Gastrocnemius medialis (tissue), 4 donors: ENCODE measurements around the gene MEGF6. TPM values are rescaled to one million over a fixed set of nuclear protein-coding genes. Genes with fewer than 3 reads are reported as not detected.
A peak's percentile ranks its signal among the peaks of the same experiment; 100 is the strongest.

Source experiments
- ATAC-seq, 2 donors: fragments of 150-250 bp; one replicate each; pipeline ENCODE4 v1.9.1; 2016
- DNase-seq, 2 donors: peaks; one replicate each; pipeline ENCODE4 v3.0.0-alpha.2; 2019
- H3K27ac ChIP-seq, 4 donors: fragments of 200-600 bp; sonication (generic); 1 replicate in 1 of 4; 2 replicates in 3 of 4; pipeline ENCODE4 v1.5.1; 2016 to 2018; ENCODE audit warnings: mild to moderate bottlenecking in 2 of 4, moderate library complexity in 1 of 4
- H3K27me3 ChIP-seq, 3 donors: fragments of 200-600 bp; sonication (generic) in 2 of 3; 1 replicate in 1 of 3; 2 replicates in 2 of 3; pipeline versions ENCODE4 v1.5.1 to v1.6.0; 2016 to 2019; ENCODE audit warnings: mild to moderate bottlenecking in 1 of 3, moderate library complexity in 1 of 3
- H3K36me3 ChIP-seq, 2 donors: fragments of 200-600 bp; sonication (generic) in 1 of 2; one replicate each; pipeline ENCODE4 v1.5.1; 2017 to 2018
- H3K4me1 ChIP-seq, 2 donors: fragments of 200-600 bp; sonication (generic) in 1 of 2; one replicate each; pipeline ENCODE4 v1.5.1; 2016 to 2017; ENCODE audit warnings: mild to moderate bottlenecking in 2 of 2
- H3K4me3 ChIP-seq, 4 donors: fragments of 200-600 bp; sonication (generic) in 3 of 4; 1 replicate in 1 of 4; 2 replicates in 3 of 4; pipeline ENCODE4 v1.5.1; 2016 to 2019; ENCODE audit warnings: mild to moderate bottlenecking in 2 of 4
- H3K9me3 ChIP-seq, 3 donors: fragments of 200-600 bp; sonication (generic) in 2 of 3; 1 replicate in 1 of 3; 2 replicates in 2 of 3; pipeline ENCODE4 v1.5.1; 2016 to 2019
- POLR2A ChIP-seq, 2 donors: fragments of 450-650 bp; IDR thresholded peaks; one replicate each; pipeline ENCODE4 v1.6.1; 2017; ENCODE audit warnings: antibody characterized with exemption in 2 of 2, mild to moderate bottlenecking in 2 of 2, moderate library complexity in 2 of 2
- in situ Hi-C, 4 donors: fragments of 200-750 bp; cut with MboI; loops; one replicate each; pipeline versions ENCODE4 v1.15.0 to v1.8.0; 2017; ENCODE audit warnings: low sequenced_read_pairs in 4 of 4
- intact Hi-C: fragments of 100-400 bp; cut with DNase I; formaldehyde crosslinking; loops from one replicate; pipeline ENCODE4 v1.15.1; 2023; ENCODE audit warnings: low total_unique reads
- total RNA-seq, 4 donors: library from RNA; depleted of rRNA; stranded (reverse); fragments of >200 nt; gene quantifications; one replicate each; pipeline versions ENCODE4 v1.1.0 to v1.2.3, GENCODE V29; 2016
- TF ChIP-seq, protein P1 (sequence below), 5 experiments: fragments of 450-650 bp in 3 of 5; fragments of 200-600 bp in 2 of 5; sonication (generic) in 2 of 5; IDR thresholded peaks in 4 of 5; conservative IDR thresholded peaks in 1 of 5; 1 replicate in 4 of 5; 2 replicates in 1 of 5; pipeline ENCODE4 v1.5.1; 2016 to 2019; ENCODE audit warnings: antibody characterized with exemption in 5 of 5, mild to moderate bottlenecking in 3 of 5, moderate library complexity in 3 of 5

Gene MEGF6
- total RNA-seq, 4 donors from 2014 or later = 1.9 to 5.7 (median 4.9) TPM

DNA sequence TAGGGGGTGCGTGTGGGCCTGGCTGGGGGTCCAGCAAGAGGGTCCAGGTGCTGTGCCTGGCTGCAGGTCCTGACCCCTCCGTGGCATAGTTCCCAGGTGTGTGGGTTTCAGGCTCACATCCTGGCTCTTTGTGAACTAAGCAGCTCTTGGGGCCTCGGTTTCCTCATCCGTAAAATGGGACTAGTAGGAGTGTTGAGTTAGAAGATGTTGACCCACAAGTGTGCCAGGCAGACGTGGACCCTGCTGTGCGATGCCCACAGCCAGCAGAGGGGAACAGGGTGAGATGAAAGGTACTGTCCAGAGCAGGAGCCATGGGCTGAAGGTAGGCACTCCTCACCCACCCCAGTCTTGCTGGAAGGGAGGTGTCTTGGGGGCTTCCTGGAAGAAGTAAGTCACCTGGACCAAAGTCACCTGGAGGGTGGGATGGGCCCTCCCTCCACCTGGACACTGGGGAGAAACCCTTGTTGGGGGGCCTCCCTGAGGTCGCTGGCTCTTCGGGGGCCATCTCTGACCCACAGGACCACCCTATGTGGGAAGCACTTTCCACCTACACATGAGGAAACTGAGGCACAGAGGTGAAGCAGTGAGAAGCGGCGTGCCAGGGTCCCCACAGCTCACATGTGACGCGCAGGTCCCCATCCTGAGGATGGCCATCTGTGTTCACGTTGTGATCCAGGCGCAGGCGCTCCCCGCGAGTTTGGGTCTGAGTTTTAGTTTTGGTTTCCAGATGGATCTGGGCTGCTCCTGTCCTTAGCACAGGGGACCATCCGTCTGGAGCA lies 155.4 kb downstream of the MEGF6 start:
- intact Hi-C loops (no loop called here), in situ Hi-C loops (no loop called here)
- H3K9me3 ChIP-seq = no peaks in the 10 kb centered on the region
- H3K27me3 ChIP-seq = peaks cover 0 to 7% (median 2%) of the 10 kb centered on the region in 3 donors
- ATAC-seq = no peak
- H3K36me3 ChIP-seq = no peaks in the 10 kb centered on the region
- peak overlapping the region in 1 of 4 donors; percentile 52 for H3K27ac ChIP-seq
- TF ChIP-seq, protein P1, sequence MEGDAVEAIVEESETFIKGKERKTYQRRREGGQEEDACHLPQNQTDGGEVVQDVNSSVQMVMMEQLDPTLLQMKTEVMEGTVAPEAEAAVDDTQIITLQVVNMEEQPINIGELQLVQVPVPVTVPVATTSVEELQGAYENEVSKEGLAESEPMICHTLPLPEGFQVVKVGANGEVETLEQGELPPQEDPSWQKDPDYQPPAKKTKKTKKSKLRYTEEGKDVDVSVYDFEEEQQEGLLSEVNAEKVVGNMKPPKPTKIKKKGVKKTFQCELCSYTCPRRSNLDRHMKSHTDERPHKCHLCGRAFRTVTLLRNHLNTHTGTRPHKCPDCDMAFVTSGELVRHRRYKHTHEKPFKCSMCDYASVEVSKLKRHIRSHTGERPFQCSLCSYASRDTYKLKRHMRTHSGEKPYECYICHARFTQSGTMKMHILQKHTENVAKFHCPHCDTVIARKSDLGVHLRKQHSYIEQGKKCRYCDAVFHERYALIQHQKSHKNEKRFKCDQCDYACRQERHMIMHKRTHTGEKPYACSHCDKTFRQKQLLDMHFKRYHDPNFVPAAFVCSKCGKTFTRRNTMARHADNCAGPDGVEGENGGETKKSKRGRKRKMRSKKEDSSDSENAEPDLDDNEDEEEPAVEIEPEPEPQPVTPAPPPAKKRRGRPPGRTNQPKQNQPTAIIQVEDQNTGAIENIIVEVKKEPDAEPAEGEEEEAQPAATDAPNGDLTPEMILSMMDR (IDR thresholded peaks at IDR 0.05 in 4 of 5, conservative IDR thresholded peaks at IDR 0.05 in 1 of 5) = no peak
- TF ChIP-seq POLR2A (IDR thresholded peaks at IDR 0.05) = no peak
- no peak overlapping the region for H3K4me3 ChIP-seq
- H3K4me1 ChIP-seq = peaks cover 35 to 40% of the 10 kb centered on the region in 2 donors
- no peak for DNase-seq

DNA sequence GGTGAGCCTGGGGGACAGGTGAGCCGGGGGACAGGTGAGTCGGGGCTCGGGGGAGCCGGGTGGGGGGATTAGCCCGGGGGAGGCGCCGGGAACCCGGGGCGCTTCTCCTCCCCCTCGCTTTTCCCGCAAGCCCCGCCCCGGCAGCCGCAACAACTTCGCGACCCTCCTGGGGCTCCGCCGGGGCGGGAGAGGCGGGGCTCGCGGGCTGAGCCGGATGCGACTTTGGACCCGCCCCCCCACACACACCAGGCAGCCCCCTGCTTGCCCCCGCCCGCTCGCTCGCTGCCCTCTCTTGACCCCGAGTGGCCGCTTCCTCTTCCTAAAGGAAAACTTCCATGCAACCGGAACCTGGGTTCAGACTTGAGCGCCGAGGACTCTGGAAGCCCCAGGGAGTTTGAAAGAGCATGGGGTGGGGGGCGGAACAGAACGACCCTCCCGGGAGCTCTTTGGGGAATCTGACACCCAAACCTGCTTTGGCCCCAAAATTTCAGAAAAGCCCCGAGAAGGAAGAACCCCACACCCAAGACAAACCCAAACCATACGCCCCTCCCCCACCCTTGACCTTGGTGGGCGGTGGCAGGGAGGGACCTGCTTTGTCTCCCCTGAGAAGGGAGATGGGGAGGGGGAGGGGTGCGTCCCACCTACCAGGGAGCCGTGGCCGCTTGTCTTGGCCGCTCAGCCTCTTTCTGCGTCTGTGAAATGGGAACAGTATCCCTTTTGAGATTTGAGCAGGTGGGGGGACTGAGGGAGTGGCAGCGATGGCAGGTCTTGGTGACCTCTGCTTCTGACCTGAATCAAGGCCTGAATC lies 156.3 kb downstream of the MEGF6 start:
- TF ChIP-seq, protein P1 (IDR thresholded peaks at IDR 0.05 in 4 of 5, conservative IDR thresholded peaks at IDR 0.05 in 1 of 5) = no peak
- TF ChIP-seq POLR2A (IDR thresholded peaks at IDR 0.05) = no peak
- in situ Hi-C loops = no loop called here
- intact Hi-C loops = loop anchor here (1.0 kb wide), 1 partner anchor 169 kb away; no protein-coding TSS in a partner anchor
- Histone ChIP-seq H3K4me3 (peak overlapping the region; percentile 55 to 72 (median 59)), H3K27me3 (peaks cover 0 to 7% (median 2%) of the 10 kb centered on the region in 3 donors), H3K4me1 (peaks cover 26 to 34% of the 10 kb centered on the region in 2 donors), H3K36me3 (no peaks in the 10 kb centered on the region), H3K9me3 (no peaks in the 10 kb centered on the region), H3K27ac (peak overlapping the region in 3 of 4 donors; percentile 29 to 52 (median 39))
- no peak for DNase-seq
- ATAC-seq = no peak

DNA sequence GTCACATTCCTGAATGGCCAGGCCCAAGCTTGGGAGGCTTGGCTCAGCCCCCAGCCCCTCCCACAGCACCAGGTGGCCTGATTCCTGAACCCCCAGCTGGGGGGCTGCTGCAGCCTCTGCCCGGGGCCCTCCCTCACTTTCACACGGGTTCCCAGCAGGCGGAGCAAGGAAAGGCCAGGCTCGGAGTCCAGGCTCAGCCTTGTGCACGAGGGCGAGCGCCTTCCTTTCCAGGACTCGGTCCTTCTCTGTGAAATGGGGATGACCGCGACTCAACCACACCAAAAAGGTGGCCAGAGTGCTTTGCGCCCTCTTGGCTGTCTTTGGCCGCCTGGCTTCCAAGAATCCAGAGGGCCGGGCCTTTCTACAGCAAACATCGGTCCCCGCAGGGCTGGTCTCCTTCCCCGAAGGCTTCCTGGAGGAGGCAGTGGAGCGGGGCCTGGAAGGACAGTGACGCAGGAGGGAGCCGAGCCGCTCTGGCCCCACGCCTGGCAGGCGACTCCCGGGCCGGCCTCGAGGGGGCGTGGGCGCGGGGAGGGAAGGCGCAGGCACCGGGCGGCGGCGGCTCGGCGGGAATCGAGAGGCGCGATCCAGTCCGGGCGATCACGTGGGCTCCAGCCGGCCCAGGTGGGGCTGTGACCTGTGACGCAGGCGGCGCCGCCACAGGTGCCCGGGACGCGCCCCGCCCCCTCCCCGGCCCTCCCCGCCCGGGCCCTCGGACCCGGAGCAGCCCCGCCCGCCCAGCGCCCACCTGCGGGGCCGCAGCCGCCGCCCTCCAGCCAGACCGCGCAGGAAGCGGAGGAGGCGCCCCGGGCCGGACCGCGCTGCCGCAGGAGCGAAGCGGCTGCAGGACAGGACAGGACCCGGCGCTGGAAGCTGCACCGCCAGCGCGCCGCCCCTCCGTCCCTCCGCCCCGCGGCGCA lies 157.2 kb downstream of the MEGF6 start, which contains the start of gene ARHGEF16:
Gene ARHGEF16 (plus strand): TSS at position 775 of the 920 bp plus-strand sequence. CDS start 8,420 bp downstream, outside the sequence.
- Histone ChIP-seq H3K27ac (peak within 1 kb of the TSS in 3 of 4 donors; percentile 29 to 52 (median 39)), H3K36me3 (no peaks in the 10 kb centered on the region), H3K27me3 (peaks cover 0 to 7% (median 2%) of the 10 kb centered on the region in 3 donors), H3K9me3 (no peaks in the 10 kb centered on the region), H3K4me3 (peak within 1 kb of the TSS; percentile 55 to 72 (median 59)), H3K4me1 (peaks cover 19 to 25% of the 10 kb centered on the region in 2 donors)
- ATAC-seq (peak; percentile 7 to 40), DNase-seq (peak; percentile 25 to 60)
- no peak for TF ChIP-seq POLR2A (IDR thresholded peaks at IDR 0.05)
- TF ChIP-seq, protein P1 (IDR thresholded peaks at IDR 0.05 in 4 of 5, conservative IDR thresholded peaks at IDR 0.05 in 1 of 5) = peak; percentile 44 to 64 (median 48)
- intact Hi-C loops = loop anchor here (1.0 to 2.0 kb wide), 4 partner anchors 17 to 170 kb away; no protein-coding TSS in a partner anchor
- in situ Hi-C loops = no loop called here
